Gastrocnemius medialis (tissue), 4 donors: ENCODE measurements around the gene LUZP1.

Experiments
- CTCF ChIP-seq, 5 experiments: fragments of 450-650 bp in 3 of 5; fragments of 200-600 bp in 2 of 5; sonication (generic) in 2 of 5; IDR thresholded peaks in 4 of 5; conservative IDR thresholded peaks in 1 of 5; 1 replicate in 4 of 5; 2 replicates in 1 of 5; pipeline ENCODE4 v1.5.1; 2016 to 2019; ENCODE audit warnings: antibody characterized with exemption in 5 of 5, mild to moderate bottlenecking in 3 of 5, moderate library complexity in 3 of 5
- POLR2A ChIP-seq, 2 donors: fragments of 450-650 bp; IDR thresholded peaks; one replicate each; pipeline ENCODE4 v1.6.1; 2017; ENCODE audit warnings: antibody characterized with exemption in 2 of 2, mild to moderate bottlenecking in 2 of 2, moderate library complexity in 2 of 2

GRCh38 chr1:23122796-23123195 is 45.9 kb downstream of the LUZP1 start:
- TF ChIP-seq CTCF (IDR thresholded peaks at IDR 0.05 in 4 of 5, conservative IDR thresholded peaks at IDR 0.05 in 1 of 5) (no peak), POLR2A (IDR thresholded peaks at IDR 0.05) (no peak)
